SJSA1 (cell line): ENCODE results near the gene IDUA. TPM values are rescaled to one million over a fixed set of nuclear protein-coding genes. Genes with fewer than 3 reads are reported as not detected.
A peak's percentile ranks its signal among the peaks of the same experiment; 100 is the strongest.

Experiments
- DNase-seq, 2 experiments: peaks; one replicate each; pipeline ENCODE4 v3.0.0-alpha.2; 2015 to 2020; ENCODE audit warnings: low spot score in 2 of 2, low read depth in 1 of 2
- H3K27ac ChIP-seq: fragments of 250-450 bp; sonication (Bioruptor Pico); 2 replicates; pipeline ENCODE4 v1.5.1; 2020; ENCODE audit warnings: mild to moderate bottlenecking, moderate library complexity
- H3K27me3 ChIP-seq: fragments of 250-450 bp; sonication (Bioruptor Pico); replicated peaks from 2 replicates; pipeline ENCODE4 v1.5.1; 2020; ENCODE audit warnings: mild to moderate bottlenecking, moderate library complexity
- H3K36me3 ChIP-seq: fragments of 250-450 bp; sonication (Bioruptor Pico); 2 replicates; pipeline ENCODE4 v1.5.1; 2020; ENCODE audit warnings: mild to moderate bottlenecking
- H3K4me1 ChIP-seq: fragments of 250-450 bp; sonication (Bioruptor Pico); replicated peaks from 2 replicates; pipeline ENCODE4 v1.6.1; 2021; ENCODE audit warnings: mild to moderate bottlenecking
- H3K4me3 ChIP-seq: fragments of 250-450 bp; sonication (Bioruptor Pico); 2 replicates; pipeline ENCODE4 v1.5.1; 2020; ENCODE audit warnings: mild to moderate bottlenecking
- H3K9me3 ChIP-seq: fragments of 250-450 bp; sonication (Bioruptor Pico); replicated peaks from 2 replicates; pipeline ENCODE4 v1.5.1; 2020; ENCODE audit warnings: mild to moderate bottlenecking
- total RNA-seq: library from RNA; depleted of rRNA; stranded (reverse); fragments of >200 nt; shearing (Covaris generic); gene quantifications from 2 replicates; pipeline ENCODE4 v1.2.3, GENCODE V29; 2014

IDUA gene
- total RNA-seq, 1 experiment from 2014 or later, result 2.4 TPM

GRCh38 chr4:959338-960139 lies 27.3 kb upstream of the IDUA start:
- Histone ChIP-seq H3K27ac (no peak overlapping the region), H3K27me3 (no peaks in the 10 kb centered on the region), H3K4me1 (no peaks in the 10 kb centered on the region), H3K4me3 (no peak overlapping the region), H3K9me3 (no peaks in the 10 kb centered on the region), H3K36me3 (peaks cover 3% of the 10 kb centered on the region; the same call in 1 of the 2 replicates)
- DNase-seq, result no peak

GRCh38 chr4:960140-960635 lies 26.7 kb upstream of the IDUA start:
- Histone ChIP-seq H3K27me3 (no peaks in the 10 kb centered on the region), H3K9me3 (no peaks in the 10 kb centered on the region), H3K27ac (no peak overlapping the region), H3K4me1 (no peaks in the 10 kb centered on the region), H3K36me3 (peaks cover 3% of the 10 kb centered on the region; the same call in 1 of the 2 replicates), H3K4me3 (no peak overlapping the region)
- DNase-seq, result no peak

- no peaks in the 10 kb centered on the region for H3K9me3 ChIP-seq
- no peak for DNase-seq
- no peak overlapping the region for H3K27ac ChIP-seq
- H3K27me3 ChIP-seq, result no peaks in the 10 kb centered on the region
- no peak overlapping the region for H3K4me3 ChIP-seq
- H3K4me1 ChIP-seq, result no peaks in the 10 kb centered on the region
- H3K36me3 ChIP-seq, result peaks cover 3% of the 10 kb centered on the region; the same call in 1 of the 2 replicates
Measured at GRCh38 chr4:960636-961350, 26.1 kb upstream of the IDUA start.

GRCh38 chr4:961351-962230 lies 25.3 kb upstream of the IDUA start:
- no peak for DNase-seq
- peaks cover 3% of the 10 kb centered on the region; the same call in 1 of the 2 replicates for H3K36me3 ChIP-seq
- no peaks in the 10 kb centered on the region for H3K27me3 ChIP-seq
- H3K4me3 ChIP-seq, result no peak overlapping the region
- H3K27ac ChIP-seq, result no peak overlapping the region
- H3K9me3 ChIP-seq, result no peaks in the 10 kb centered on the region
- H3K4me1 ChIP-seq, result no peaks in the 10 kb centered on the region

- H3K4me1 ChIP-seq, result no peaks in the 10 kb centered on the region
Measured at GRCh38 chr4:962231-963208, 24.3 kb upstream of the IDUA start.

GRCh38 chr4:963276-964225 lies 23.3 kb upstream of the IDUA start:
- Histone ChIP-seq H3K4me3 (no peak overlapping the region), H3K4me1 (no peaks in the 10 kb centered on the region), H3K27me3 (no peaks in the 10 kb centered on the region), H3K36me3 (peaks cover 3% of the 10 kb centered on the region; the same call in 1 of the 2 replicates), H3K27ac (no peak overlapping the region), H3K9me3 (no peaks in the 10 kb centered on the region)
- DNase-seq, result peak in 1 of 2 experiments; percentile 28

More at GRCh38 chr4:962231-963208, 24.3 kb upstream of the IDUA start:
- no peaks in the 10 kb centered on the region for H3K9me3 ChIP-seq
- H3K36me3 ChIP-seq, result peaks cover 3% of the 10 kb centered on the region; the same call in 1 of the 2 replicates
- H3K27ac ChIP-seq, result no peak overlapping the region
- no peak overlapping the region for H3K4me3 ChIP-seq
- no peaks in the 10 kb centered on the region for H3K27me3 ChIP-seq
- no peak for DNase-seq

- no peaks in the 10 kb centered on the region for H3K27me3 ChIP-seq
- no peak for DNase-seq
- H3K9me3 ChIP-seq, result no peaks in the 10 kb centered on the region
- no peak overlapping the region for H3K27ac ChIP-seq
- H3K36me3 ChIP-seq, result peaks cover 3% of the 10 kb centered on the region; the same call in 1 of the 2 replicates
- H3K4me3 ChIP-seq, result no peak overlapping the region
- H3K4me1 ChIP-seq, result no peaks in the 10 kb centered on the region
Measured at GRCh38 chr4:964346-965025, 22.4 kb upstream of the IDUA start.

GRCh38 chr4:965048-965765 lies 21.6 kb upstream of the IDUA start:
- H3K4me1 ChIP-seq, result no peaks in the 10 kb centered on the region
- H3K4me3 ChIP-seq, result no peak overlapping the region
- DNase-seq, result peak in 1 of 2 experiments; percentile 19
- no peaks in the 10 kb centered on the region for H3K9me3 ChIP-seq
- no peak overlapping the region for H3K27ac ChIP-seq
- no peaks in the 10 kb centered on the region for H3K27me3 ChIP-seq
- H3K36me3 ChIP-seq, result peaks cover 3% of the 10 kb centered on the region; the same call in 1 of the 2 replicates

GRCh38 chr4:965766-966134 lies 21.1 kb upstream of the IDUA start:
- no peak overlapping the region for H3K4me3 ChIP-seq
- no peaks in the 10 kb centered on the region for H3K4me1 ChIP-seq
- no peak for DNase-seq
- H3K27me3 ChIP-seq, result no peaks in the 10 kb centered on the region
- no peaks in the 10 kb centered on the region for H3K9me3 ChIP-seq
- peaks cover 3% of the 10 kb centered on the region; the same call in 1 of the 2 replicates for H3K36me3 ChIP-seq
- no peak overlapping the region for H3K27ac ChIP-seq

GRCh38 chr4:966266-967112 lies 20.4 kb upstream of the IDUA start:
- peaks cover 3% of the 10 kb centered on the region; the same call in 1 of the 2 replicates for H3K36me3 ChIP-seq
- H3K4me1 ChIP-seq, result no peaks in the 10 kb centered on the region
- no peak for DNase-seq
- H3K9me3 ChIP-seq, result no peaks in the 10 kb centered on the region
- no peak overlapping the region for H3K4me3 ChIP-seq
- H3K27ac ChIP-seq, result no peak overlapping the region
- no peaks in the 10 kb centered on the region for H3K27me3 ChIP-seq
